Smooth muscle cell (in vitro differentiated cells): Measurements from ENCODE around the gene NBAS. TPM values are rescaled to one million over a fixed set of nuclear protein-coding genes. Genes with fewer than 3 reads are reported as not detected.

Source experiments
- DNase-seq: peaks from one replicate; lab custom pipeline; 2025; ENCODE audit not compliant: unreplicated experiment; lab: John Stamatoyannopoulos, UW
- H2AFZ ChIP-seq: fragments of 200-600 bp; sonication (generic); 2 replicates; pipeline ENCODE4 v1.6.0; 2016; ENCODE audit warnings: antibody characterized with exemption, low read depth, mild to moderate bottlenecking
- H3F3A ChIP-seq: fragments of 200-600 bp; sonication (generic); 2 replicates; pipeline ENCODE4 v1.6.0; 2017; ENCODE audit warnings: antibody characterized with exemption, low read depth
- H3K27ac ChIP-seq: fragments of 200-600 bp; sonication (generic); 2 replicates; pipeline ENCODE4 v1.5.1; 2016; ENCODE audit warnings: low read depth, mild to moderate bottlenecking
- H3K27me3 ChIP-seq: fragments of 200-600 bp; sonication (generic); 2 replicates; pipeline ENCODE4 v1.6.1; 2016; ENCODE audit warnings: low read depth, mild to moderate bottlenecking
- H3K36me3 ChIP-seq: fragments of 200-600 bp; sonication (generic); 2 replicates; pipeline ENCODE4 v1.5.1; 2016; ENCODE audit warnings: low read depth
- H3K4me1 ChIP-seq: fragments of 200-600 bp; sonication (generic); 2 replicates; pipeline ENCODE4 v1.5.1; 2016; ENCODE audit warnings: low read depth
- H3K4me2 ChIP-seq: fragments of 200-600 bp; sonication (generic); 2 replicates; pipeline ENCODE4 v1.6.0; 2016; ENCODE audit warnings: mild to moderate bottlenecking
- H3K4me3 ChIP-seq: fragments of 200-600 bp; sonication (generic); 2 replicates; pipeline ENCODE4 v1.5.1; 2016; ENCODE audit warnings: mild to moderate bottlenecking
- H3K79me2 ChIP-seq: fragments of 200-600 bp; sonication (generic); 2 replicates; pipeline ENCODE4 v1.6.0; 2016; ENCODE audit warnings: low read depth, mild to moderate bottlenecking
- H3K9ac ChIP-seq: fragments of 200-600 bp; sonication (generic); 2 replicates; pipeline ENCODE4 v1.6.0; 2016; ENCODE audit warnings: low read depth
- H3K9me3 ChIP-seq: fragments of 200-600 bp; sonication (generic); replicated peaks from 2 replicates; pipeline ENCODE4 v1.5.1; 2016; ENCODE audit warnings: low read depth
- H4K20me1 ChIP-seq: fragments of 200-600 bp; sonication (generic); 2 replicates; pipeline ENCODE4 v1.6.0; 2016; ENCODE audit warnings: low read depth
- CTCF ChIP-seq: fragments of 200-600 bp; sonication (generic); IDR thresholded peaks from 2 replicates; pipeline ENCODE4 v1.5.1; 2017; ENCODE audit warnings: borderline replicate concordance, mild to moderate bottlenecking, antibody characterized with exemption; ENCODE audit not compliant: insufficient read depth, poor library complexity, severe bottlenecking
- WGBS: methylation state at CpG from one replicate; pipeline ENCODE4 v1.1.7; 2016; ENCODE audit warnings: low lambda C conversion rate; 5-methylcytosine and 5-hydroxymethylcytosine counted together
- polyA plus RNA-seq: library from polyadenylated mRNA; unstranded; fragments of >200 nt; fragmentation: Nextera tagmentation; extraction: Ambion mirVana; gene quantifications from 2 replicates; pipeline ENCODE4 v1.2.1, GENCODE V29; 2016
- total RNA-seq: library from RNA; depleted of rRNA; stranded (reverse); fragments of >200 nt; gene quantifications from 2 replicates; pipeline ENCODE4 v1.2.3, GENCODE V29; 2014

The NBAS gene
- total and polyA plus RNA-seq, 2 experiments from 2014 or later: 31.2 to 51.1 TPM

DNA sequence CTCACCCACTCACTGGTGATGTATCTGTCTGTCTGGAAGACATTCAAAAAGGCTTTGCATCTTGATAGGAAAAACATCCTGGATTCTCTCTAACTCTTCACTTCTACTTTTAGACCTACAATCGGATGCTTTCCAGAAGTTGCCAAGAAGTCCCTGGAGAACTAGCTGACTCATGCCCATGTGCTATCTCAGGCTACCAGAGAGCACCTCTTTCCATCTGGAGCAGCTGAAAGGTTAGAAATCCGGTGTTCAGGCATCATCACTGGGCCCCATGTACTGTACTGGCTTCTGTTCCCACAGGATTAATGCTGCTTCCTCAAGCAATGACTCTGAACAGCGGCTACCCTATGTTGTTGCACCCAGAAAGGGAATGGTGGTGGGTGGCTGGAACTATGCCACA, 259.0 kb downstream of the NBAS start:
- Histone ChIP-seq H2AFZ (no peak overlapping the region), H3K9me3 (no peaks in the 10 kb centered on the region), H3F3A (no peaks in the 10 kb centered on the region), H3K4me1 (no peaks in the 10 kb centered on the region), H3K36me3 (peaks cover 12% of the 10 kb centered on the region), H3K27me3 (no peaks in the 10 kb centered on the region), H3K4me3 (no peak overlapping the region), H3K9ac (no peak overlapping the region), H3K27ac (no peak overlapping the region), H4K20me1 (peaks cover 3% of the 10 kb centered on the region), H3K4me2 (no peak overlapping the region), H3K79me2 (no peaks in the 10 kb centered on the region)
- TF ChIP-seq CTCF: no peak
- DNase-seq: no peak
- WGBS: 76% methylated on average over 3 of the region's 3 CpGs

- Histone ChIP-seq H3K4me1 (no peaks in the 10 kb centered on the region), H3K79me2 (no peaks in the 10 kb centered on the region), H3K9ac (no peak overlapping the region), H2AFZ (no peak overlapping the region), H3F3A (no peaks in the 10 kb centered on the region), H4K20me1 (peaks cover 3% of the 10 kb centered on the region), H3K27ac (no peak overlapping the region), H3K4me3 (no peak overlapping the region), H3K9me3 (no peaks in the 10 kb centered on the region), H3K4me2 (no peak overlapping the region), H3K27me3 (no peaks in the 10 kb centered on the region), H3K36me3 (peaks cover 5% of the 10 kb centered on the region)
- no peak for TF ChIP-seq CTCF
- WGBS: 86% methylated on average over 11 of the region's 11 CpGs
- DNase-seq: no peak
Observed at GRCh38 chr2:15300624-15301573, 260.2 kb downstream of the NBAS start.

GRCh38 chr2:15299904-15300520, 261.1 kb downstream of the NBAS start:
- Histone ChIP-seq H3K9ac (no peak overlapping the region), H3F3A (no peaks in the 10 kb centered on the region), H4K20me1 (peaks cover 3% of the 10 kb centered on the region), H2AFZ (no peak overlapping the region), H3K36me3 (peaks cover 5% of the 10 kb centered on the region), H3K4me1 (no peaks in the 10 kb centered on the region), H3K27ac (no peak overlapping the region), H3K79me2 (no peaks in the 10 kb centered on the region), H3K4me2 (no peak overlapping the region), H3K27me3 (no peaks in the 10 kb centered on the region), H3K9me3 (no peaks in the 10 kb centered on the region), H3K4me3 (no peak overlapping the region)
- 96% methylated on average over 4 of the region's 4 CpGs for WGBS
- no peak for TF ChIP-seq CTCF
- no peak for DNase-seq
